Chondrocyte (in vitro differentiated cells): ENCODE measurements around the gene PTPN2. TPM values are rescaled to one million over a fixed set of nuclear protein-coding genes. Genes with fewer than 3 reads are reported as not detected.

Experiments
- DNase-seq: peaks from one replicate; pipeline ENCODE4 v3.0.0; 2021; ENCODE audit warnings: mixed read lengths, low spot score
- H3K27ac Mint-ChIP-seq: one replicate; pipeline ENCODE4 v1.8.0; 2021; ENCODE audit warnings: mild to moderate bottlenecking, moderate library complexity, mixed read lengths; ENCODE audit not compliant: unreplicated experiment
- H3K27me3 Mint-ChIP-seq: 2 replicates; pipeline ENCODE4 v1.8.0; 2021; ENCODE audit warnings: low read depth, mixed read lengths
- H3K36me3 Mint-ChIP-seq: 2 replicates; pipeline ENCODE4 v1.8.0; 2021; ENCODE audit warnings: low read depth, mixed read lengths
- H3K4me1 Mint-ChIP-seq: 2 replicates; pipeline ENCODE4 v1.8.0; 2021; ENCODE audit warnings: low read depth, mild to moderate bottlenecking, mixed read lengths
- H3K4me3 Mint-ChIP-seq: one replicate; pipeline ENCODE4 v1.8.0; 2021; ENCODE audit warnings: mild to moderate bottlenecking, moderate library complexity, mixed read lengths; ENCODE audit not compliant: unreplicated experiment
- H3K9me3 Mint-ChIP-seq: 2 replicates; pipeline ENCODE4 v1.8.0; 2021; ENCODE audit warnings: low read depth, mixed read lengths
- CTCF ChIP-seq: fragments of 200-600 bp; sonication (generic); IDR thresholded peaks from 2 replicates; pipeline ENCODE4 v1.5.0; 2021; ENCODE audit warnings: antibody characterized with exemption, mild to moderate bottlenecking, moderate library complexity
- total RNA-seq: library from RNA; stranded (reverse); gene quantifications from 3 replicates; pipeline ENCODE4 v1.2.1, GENCODE V29; 2021

The PTPN2 gene
- total RNA-seq, 1 donor from 2014 or later, result 22.2 TPM

GRCh38 chr18:12821408-12821807 is 62.6 kb downstream of the PTPN2 start:
- Mint-ChIP-seq H3K4me3 (no peak overlapping the region), H3K36me3 (peaks cover 13% of the 10 kb centered on the region), H3K27me3 (no peaks in the 10 kb centered on the region), H3K9me3 (no peaks in the 10 kb centered on the region), H3K4me1 (peaks cover 23% of the 10 kb centered on the region), H3K27ac (peak overlapping the region; percentile 10)
- no peak for DNase-seq
- no peak for TF ChIP-seq CTCF

- H3K36me3 Mint-ChIP-seq, result peaks cover 11% of the 10 kb centered on the region
- peaks cover 32% of the 10 kb centered on the region for H3K4me1 Mint-ChIP-seq
- H3K27me3 Mint-ChIP-seq, result no peaks in the 10 kb centered on the region
- no peak overlapping the region for H3K4me3 Mint-ChIP-seq
- peak overlapping the region; percentile 71 for H3K27ac Mint-ChIP-seq
- no peak for TF ChIP-seq CTCF
- DNase-seq, result no peak
- H3K9me3 Mint-ChIP-seq, result no peaks in the 10 kb centered on the region
These were observed 63.5 kb downstream of the PTPN2 start for GRCh38 chr18:12820506-12820905.

- TF ChIP-seq CTCF, result no peak
- Mint-ChIP-seq H3K27me3 (no peaks in the 10 kb centered on the region), H3K4me3 (no peak overlapping the region)
These were observed 64.2 kb downstream of the PTPN2 start for GRCh38 chr18:12819841-12820240.

GRCh38 chr18:12819322-12819721 is 64.7 kb downstream of the PTPN2 start:
- no peaks in the 10 kb centered on the region for H3K27me3 Mint-ChIP-seq
- no peak for DNase-seq
- TF ChIP-seq CTCF, result no peak
- no peak overlapping the region for H3K4me3 Mint-ChIP-seq
- peak overlapping the region; percentile 24 for H3K27ac Mint-ChIP-seq
- peaks cover 32% of the 10 kb centered on the region for H3K4me1 Mint-ChIP-seq
- H3K36me3 Mint-ChIP-seq, result peaks cover 10% of the 10 kb centered on the region
- H3K9me3 Mint-ChIP-seq, result no peaks in the 10 kb centered on the region

More at GRCh38 chr18:12819841-12820240, 64.2 kb downstream of the PTPN2 start:
- peaks cover 10% of the 10 kb centered on the region for H3K36me3 Mint-ChIP-seq
- H3K9me3 Mint-ChIP-seq, result no peaks in the 10 kb centered on the region
- peaks cover 32% of the 10 kb centered on the region for H3K4me1 Mint-ChIP-seq
- no peak for DNase-seq
- no peak overlapping the region for H3K27ac Mint-ChIP-seq

- Mint-ChIP-seq H3K36me3 (peaks cover 9% of the 10 kb centered on the region), H3K27ac (no peak overlapping the region), H3K27me3 (no peaks in the 10 kb centered on the region), H3K9me3 (no peaks in the 10 kb centered on the region), H3K4me1 (peaks cover 35% of the 10 kb centered on the region), H3K4me3 (no peak overlapping the region)
- no peak for TF ChIP-seq CTCF
- no peak for DNase-seq
These were observed 65.8 kb downstream of the PTPN2 start for GRCh38 chr18:12818243-12818642.
